ENCODE measurements around the gene CYP20A1.
"Not testable (repeated sequence)": the region's sequence is repeated elsewhere in the genome, so short reads cannot be mapped to it uniquely, and the experiment has no call there.

DNA sequence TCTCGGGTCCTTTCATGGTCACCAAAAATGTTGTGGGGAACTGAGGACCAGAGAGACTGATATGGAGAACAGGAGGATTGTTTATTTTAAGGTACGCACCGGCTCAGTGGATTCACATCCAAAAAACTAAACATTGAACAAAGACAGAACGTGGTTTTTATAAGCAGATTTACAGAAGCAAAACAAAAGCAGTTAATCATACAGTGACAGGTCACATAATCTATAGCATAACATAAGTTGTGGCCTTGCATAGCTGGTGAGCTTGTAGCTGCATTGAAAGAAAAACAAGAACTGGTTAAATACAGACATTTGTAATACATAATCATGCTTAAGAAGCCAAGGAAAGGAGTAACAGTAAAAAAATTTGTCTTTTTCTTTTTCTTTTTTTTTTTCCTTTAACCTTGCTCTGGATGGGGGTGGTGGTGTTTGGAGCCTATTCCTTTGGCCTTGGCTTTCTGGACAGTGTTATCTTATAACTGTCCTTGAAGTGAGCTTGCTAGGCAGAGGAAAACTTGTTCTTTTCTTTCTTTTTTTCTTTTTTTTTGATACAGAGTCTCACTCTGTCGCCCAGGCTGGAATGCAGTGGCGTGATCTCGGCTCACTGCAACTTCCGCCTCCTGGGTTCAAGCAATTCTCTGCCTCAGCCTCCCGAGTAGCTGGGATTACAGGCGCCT lies 14.7 kb downstream of the CYP20A1 start:
- TF ChIP-seq, protein P1, sequence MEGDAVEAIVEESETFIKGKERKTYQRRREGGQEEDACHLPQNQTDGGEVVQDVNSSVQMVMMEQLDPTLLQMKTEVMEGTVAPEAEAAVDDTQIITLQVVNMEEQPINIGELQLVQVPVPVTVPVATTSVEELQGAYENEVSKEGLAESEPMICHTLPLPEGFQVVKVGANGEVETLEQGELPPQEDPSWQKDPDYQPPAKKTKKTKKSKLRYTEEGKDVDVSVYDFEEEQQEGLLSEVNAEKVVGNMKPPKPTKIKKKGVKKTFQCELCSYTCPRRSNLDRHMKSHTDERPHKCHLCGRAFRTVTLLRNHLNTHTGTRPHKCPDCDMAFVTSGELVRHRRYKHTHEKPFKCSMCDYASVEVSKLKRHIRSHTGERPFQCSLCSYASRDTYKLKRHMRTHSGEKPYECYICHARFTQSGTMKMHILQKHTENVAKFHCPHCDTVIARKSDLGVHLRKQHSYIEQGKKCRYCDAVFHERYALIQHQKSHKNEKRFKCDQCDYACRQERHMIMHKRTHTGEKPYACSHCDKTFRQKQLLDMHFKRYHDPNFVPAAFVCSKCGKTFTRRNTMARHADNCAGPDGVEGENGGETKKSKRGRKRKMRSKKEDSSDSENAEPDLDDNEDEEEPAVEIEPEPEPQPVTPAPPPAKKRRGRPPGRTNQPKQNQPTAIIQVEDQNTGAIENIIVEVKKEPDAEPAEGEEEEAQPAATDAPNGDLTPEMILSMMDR (IDR thresholded peaks at IDR 0.05): not testable (repeated sequence)
- not testable (repeated sequence) for TF ChIP-seq SIN3A (IDR thresholded peaks at IDR 0.05; ENCODE audit: borderline replicate concordance, insufficient read depth, low read depth, low read length)
